Measurements from ENCODE around the gene ADGRL3.
"Not testable (repeated sequence)": the region's sequence is repeated elsewhere in the genome, so short reads cannot be mapped to it uniquely, and the experiment has no call there.

ADGRL3 gene

GRCh38 chr4:61638591-61638990, 438.5 kb downstream of the ADGRL3 start:
- peak; percentile 74 for DNase-seq (ENCODE audit: low read depth)

- not testable (repeated sequence) for DNase-seq (ENCODE audit: low read depth)
These were observed 446.7 kb downstream of the ADGRL3 start for GRCh38 chr4:61646746-61647350.

GRCh38 chr4:61648264-61648663, 448.1 kb downstream of the ADGRL3 start:
- no peak for DNase-seq (ENCODE audit: low read depth)

GRCh38 chr4:61657016-61657415, 456.9 kb downstream of the ADGRL3 start:
- DNase-seq (ENCODE audit: low read depth) = no peak

- DNase-seq (ENCODE audit: low read depth) = no peak
These were observed 461.8 kb downstream of the ADGRL3 start for GRCh38 chr4:61661960-61662359.

GRCh38 chr4:61662362-61662761, 462.2 kb downstream of the ADGRL3 start:
- no peak for DNase-seq (ENCODE audit: low read depth)

- DNase-seq (ENCODE audit: low read depth) = no peak
These were observed 463.2 kb downstream of the ADGRL3 start for GRCh38 chr4:61663310-61663709.

- no peak for DNase-seq (ENCODE audit: low read depth)
These were observed 465.5 kb downstream of the ADGRL3 start for GRCh38 chr4:61665649-61666048.

- DNase-seq (ENCODE audit: low read depth) = no peak
These were observed 466.1 kb downstream of the ADGRL3 start for GRCh38 chr4:61666244-61666643.

GRCh38 chr4:61671599-61671998, 471.5 kb downstream of the ADGRL3 start:
- DNase-seq (ENCODE audit: low read depth) = no peak

GRCh38 chr4:61675464-61675863, 475.3 kb downstream of the ADGRL3 start:
- DNase-seq (ENCODE audit: low read depth) = no peak

GRCh38 chr4:61678297-61678696, 478.2 kb downstream of the ADGRL3 start:
- DNase-seq (ENCODE audit: low read depth) = no peak

GRCh38 chr4:61693520-61693919, 493.4 kb downstream of the ADGRL3 start:
- no peak for DNase-seq (ENCODE audit: low read depth)

- DNase-seq (ENCODE audit: low read depth) = no peak
These were observed 514.3 kb downstream of the ADGRL3 start for GRCh38 chr4:61714387-61714911.

GRCh38 chr4:61716426-61716825, 516.3 kb downstream of the ADGRL3 start:
- no peak for DNase-seq (ENCODE audit: low read depth)

- no peak for DNase-seq (ENCODE audit: low read depth)
These were observed 523.4 kb downstream of the ADGRL3 start for GRCh38 chr4:61723492-61723891.

- DNase-seq (ENCODE audit: low read depth) = no peak
These were observed 527.2 kb downstream of the ADGRL3 start for GRCh38 chr4:61727286-61727685.

GRCh38 chr4:61734409-61734808, 534.3 kb downstream of the ADGRL3 start:
- no peak for DNase-seq (ENCODE audit: low read depth)

GRCh38 chr4:61739887-61740286, 539.8 kb downstream of the ADGRL3 start:
- DNase-seq (ENCODE audit: low read depth) = no peak

- DNase-seq (ENCODE audit: low read depth) = no peak
These were observed 540.8 kb downstream of the ADGRL3 start for GRCh38 chr4:61740886-61741285.

- DNase-seq (ENCODE audit: low read depth) = peak; percentile 40
These were observed 541.4 kb downstream of the ADGRL3 start for GRCh38 chr4:61741327-61742096.

- no peak for DNase-seq (ENCODE audit: low read depth)
These were observed 550.7 kb downstream of the ADGRL3 start for GRCh38 chr4:61750810-61751209.

GRCh38 chr4:61752617-61753016, 552.5 kb downstream of the ADGRL3 start:
- DNase-seq (ENCODE audit: low read depth) = no peak

GRCh38 chr4:61753739-61754138, 553.6 kb downstream of the ADGRL3 start:
- DNase-seq (ENCODE audit: low read depth) = no peak

All from ELR (cell line).